Measurements from ENCODE around the gene CEBPA.
"Not testable (repeated sequence)": the region's sequence is repeated elsewhere in the genome, so short reads cannot be mapped to it uniquely, and the experiment has no call there.

DNA sequence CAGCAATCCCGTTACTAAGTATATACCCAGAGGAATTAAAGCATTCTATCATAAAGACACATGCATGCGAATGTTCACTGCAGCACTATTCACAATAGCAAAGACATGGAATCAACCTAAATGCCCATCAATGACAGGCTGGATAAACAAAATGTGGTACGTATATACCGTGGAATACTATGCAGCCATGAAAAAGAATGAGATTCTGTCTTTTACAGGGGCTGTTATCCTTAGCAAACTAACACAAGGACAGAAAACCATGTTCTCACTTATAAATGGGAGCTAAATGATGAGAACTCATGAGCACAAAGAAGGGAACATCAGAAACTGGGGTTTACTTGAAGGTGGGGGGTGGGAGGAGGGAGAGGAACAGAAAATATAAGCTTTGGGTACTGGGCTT, 10.5 kb upstream of the CEBPA start:
- TF ChIP-seq, protein P1, sequence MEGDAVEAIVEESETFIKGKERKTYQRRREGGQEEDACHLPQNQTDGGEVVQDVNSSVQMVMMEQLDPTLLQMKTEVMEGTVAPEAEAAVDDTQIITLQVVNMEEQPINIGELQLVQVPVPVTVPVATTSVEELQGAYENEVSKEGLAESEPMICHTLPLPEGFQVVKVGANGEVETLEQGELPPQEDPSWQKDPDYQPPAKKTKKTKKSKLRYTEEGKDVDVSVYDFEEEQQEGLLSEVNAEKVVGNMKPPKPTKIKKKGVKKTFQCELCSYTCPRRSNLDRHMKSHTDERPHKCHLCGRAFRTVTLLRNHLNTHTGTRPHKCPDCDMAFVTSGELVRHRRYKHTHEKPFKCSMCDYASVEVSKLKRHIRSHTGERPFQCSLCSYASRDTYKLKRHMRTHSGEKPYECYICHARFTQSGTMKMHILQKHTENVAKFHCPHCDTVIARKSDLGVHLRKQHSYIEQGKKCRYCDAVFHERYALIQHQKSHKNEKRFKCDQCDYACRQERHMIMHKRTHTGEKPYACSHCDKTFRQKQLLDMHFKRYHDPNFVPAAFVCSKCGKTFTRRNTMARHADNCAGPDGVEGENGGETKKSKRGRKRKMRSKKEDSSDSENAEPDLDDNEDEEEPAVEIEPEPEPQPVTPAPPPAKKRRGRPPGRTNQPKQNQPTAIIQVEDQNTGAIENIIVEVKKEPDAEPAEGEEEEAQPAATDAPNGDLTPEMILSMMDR (IDR thresholded peaks at IDR 0.05; ENCODE audit: insufficient read depth, low read depth, low read length): not testable (repeated sequence)
- TF ChIP-seq EZH2 (IDR thresholded peaks at IDR 0.05; ENCODE audit: insufficient read depth, low read length): not testable (repeated sequence)

All from astrocyte (in vitro differentiated cells and primary cell).